SHP77 (cell line): Measurements from ENCODE around the gene OXNAD1.
"Not testable (repeated sequence)": the region's sequence is repeated elsewhere in the genome, so short reads cannot be mapped to it uniquely, and the experiment has no call there.

Experiments
- DNase-seq, 2 experiments: peaks; one replicate each; lab custom pipeline; 2025; lab: John Stamatoyannopoulos, UW

The OXNAD1 gene

DNA sequence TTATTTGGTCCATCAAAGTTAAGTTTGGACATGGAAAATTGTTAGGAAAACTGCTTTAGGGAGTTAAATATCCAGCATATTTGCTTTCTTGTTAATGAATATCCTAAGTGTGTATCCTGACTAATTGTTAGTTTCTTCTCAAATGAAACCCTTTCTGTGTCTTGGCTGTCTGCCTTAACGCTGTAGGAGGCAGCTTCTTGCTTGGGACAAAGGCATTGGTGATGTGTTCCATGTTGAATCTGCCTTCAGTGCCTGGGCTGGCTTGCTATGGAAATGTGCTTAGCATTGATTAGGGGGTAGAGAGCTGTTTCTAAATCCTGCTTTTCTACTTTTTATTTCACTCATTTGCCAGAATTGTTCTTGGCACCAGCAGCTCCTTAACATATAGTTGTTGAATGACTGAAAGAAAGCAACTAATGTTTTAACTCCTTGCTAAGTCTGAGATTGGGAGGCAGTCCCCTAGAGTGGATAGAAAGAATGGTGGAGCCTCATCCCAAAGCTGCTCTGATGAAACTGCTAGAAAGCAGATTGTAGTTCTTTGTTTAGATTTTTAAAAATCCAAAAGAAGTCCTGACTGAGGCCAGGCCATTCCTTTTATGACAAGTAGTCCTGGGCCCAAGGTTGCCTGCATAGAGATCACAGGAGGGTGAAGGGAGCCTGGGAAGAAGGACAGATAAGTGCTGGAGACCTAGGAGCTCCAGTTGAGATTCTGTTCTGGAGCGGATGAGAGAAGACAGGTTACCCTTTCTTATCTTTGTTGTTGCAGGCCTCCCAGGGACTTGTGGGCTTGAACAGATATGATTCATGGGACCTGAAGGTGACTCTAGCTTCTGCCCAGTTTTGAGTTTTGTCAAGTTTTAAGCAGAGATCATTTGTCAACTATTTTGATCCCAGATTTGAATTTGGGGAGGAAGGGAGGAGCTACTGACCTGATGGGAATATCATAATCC lies 39.3 kb downstream of the OXNAD1 start:
- DNase-seq, result no peak

DNA sequence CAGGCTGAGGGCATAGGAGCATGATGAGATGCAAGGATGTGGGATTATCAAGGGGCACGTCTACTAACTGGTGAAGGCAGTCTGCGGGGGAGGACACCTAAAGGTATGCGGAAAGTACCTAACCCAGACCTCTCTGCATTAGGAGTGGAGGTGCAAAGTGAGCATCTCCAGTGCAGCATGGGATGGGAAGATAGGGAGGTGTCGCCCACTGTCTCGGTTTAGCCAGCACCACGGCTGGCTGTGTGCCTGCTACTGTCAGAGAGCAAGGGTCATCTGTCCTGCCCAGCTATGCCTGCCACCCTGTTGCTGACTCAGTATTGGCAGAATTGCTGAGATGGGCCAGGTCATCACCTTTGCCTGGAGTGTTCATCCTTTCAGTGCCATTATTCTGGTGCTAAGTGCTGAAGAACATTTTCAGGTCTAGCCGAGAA lies 40.1 kb downstream of the OXNAD1 start:
- DNase-seq, result no peak

DNA sequence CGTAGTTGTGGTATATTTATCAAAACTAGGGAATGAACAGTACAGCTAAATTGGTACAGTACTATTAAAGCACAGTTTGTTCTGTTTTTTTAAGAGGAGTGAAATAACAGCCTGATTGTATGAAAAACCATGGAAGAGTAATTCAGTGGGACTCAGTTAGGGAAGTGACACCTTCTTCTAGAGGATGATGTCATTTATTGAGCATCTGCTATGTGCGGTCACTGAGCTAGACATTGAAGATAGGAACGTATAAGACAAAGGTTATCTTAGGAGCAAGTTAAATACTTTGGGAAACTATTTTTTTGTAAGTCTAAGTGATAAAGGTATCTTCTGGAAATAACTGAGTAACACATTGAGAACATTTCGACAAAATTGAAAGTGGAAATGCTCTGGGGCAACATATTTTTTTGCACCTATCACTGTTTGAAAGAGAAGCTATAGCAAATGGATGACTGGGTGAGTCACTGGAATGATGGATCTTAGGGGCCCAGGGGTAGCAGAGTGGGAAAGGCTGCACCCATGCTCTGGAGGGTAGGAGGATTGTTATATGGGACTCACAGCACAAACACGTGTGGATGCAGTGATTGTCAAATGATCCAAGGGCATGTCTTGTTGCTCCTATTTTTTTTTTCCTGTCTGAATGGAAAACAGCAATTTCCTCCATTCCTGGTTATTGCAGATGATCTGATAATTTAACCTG lies 43.0 kb downstream of the OXNAD1 start:
- DNase-seq, result no peak

DNA sequence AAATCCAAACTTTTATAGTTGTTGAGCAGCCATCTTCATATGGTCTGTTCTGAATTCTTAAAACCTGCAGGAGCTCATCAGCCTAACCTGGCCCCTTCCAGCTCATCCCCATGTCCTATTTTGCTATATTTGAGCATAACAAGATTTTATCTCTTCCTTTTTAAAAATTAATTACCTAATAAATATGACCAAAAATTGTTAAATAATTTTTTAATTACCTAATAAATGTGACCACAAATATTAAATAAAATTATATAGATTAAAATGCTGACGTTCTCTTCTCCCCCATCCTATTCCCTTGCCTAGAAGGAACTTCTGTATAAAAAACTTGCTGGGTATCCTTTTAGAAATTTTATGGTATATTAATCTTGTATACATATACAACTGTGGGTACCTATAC lies 43.7 kb downstream of the OXNAD1 start:
- no peak for DNase-seq

DNA sequence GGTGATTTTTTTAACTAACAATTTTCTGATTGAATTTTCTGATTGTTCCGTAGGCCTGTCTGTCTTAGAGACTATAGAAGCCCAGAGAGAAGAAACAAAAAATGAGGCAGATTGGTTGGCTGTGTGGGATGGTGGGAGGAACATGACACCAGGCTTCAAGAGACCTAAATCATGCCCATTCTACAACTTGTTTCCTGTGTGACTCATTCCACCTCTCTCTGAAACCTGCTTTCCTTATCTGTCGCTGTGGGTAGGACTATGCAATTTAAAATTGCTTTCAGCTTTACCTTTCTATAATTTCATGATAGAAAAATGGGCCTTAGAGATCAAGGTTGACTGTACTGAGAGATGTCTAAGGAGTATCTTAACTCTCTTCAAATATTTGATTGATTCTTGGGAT lies 44.5 kb downstream of the OXNAD1 start:
- no peak for DNase-seq

DNA sequence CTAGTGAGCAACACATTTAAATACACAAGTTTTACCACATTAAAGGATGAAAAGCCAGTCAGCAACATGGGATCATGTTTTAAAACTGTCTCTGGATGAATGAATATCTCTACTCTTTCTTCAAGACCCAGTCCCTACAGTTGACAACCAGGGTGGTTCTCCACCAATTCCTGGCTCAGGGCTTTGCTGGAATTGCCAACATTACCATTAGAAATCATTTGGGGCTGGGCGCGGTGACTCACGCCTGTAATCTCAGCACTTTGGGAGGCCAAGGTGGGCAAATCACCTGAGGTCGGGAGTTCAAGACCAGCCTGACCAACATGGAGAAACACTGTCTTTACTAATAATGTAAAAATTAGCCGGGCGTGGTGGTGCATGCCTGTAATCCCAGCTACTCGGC lies 45.5 kb downstream of the OXNAD1 start:
- DNase-seq, result not testable (repeated sequence)

DNA sequence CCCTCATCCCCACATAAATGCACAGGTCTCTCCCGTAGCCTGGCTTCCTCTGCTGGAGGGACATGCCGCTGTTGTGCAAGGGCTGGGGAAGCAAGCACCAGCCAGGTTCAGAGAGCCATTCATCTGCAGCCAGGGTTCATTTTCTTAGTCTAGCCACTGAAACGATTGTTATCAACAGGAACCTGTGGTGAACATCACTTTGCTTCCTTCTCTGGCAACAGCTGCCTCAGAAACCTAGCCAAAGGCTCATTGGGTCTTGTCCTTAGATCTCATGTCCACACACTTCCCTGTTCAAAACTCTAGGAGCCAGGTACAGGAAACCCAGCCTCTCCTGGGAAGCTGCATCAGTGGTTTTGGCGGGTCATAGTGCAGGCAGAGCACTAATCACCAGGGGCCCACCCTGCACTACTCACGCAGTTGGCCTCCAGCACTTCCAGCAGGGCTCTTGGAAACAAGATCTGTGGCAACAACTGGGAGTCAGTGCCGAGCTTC lies 47.0 kb downstream of the OXNAD1 start:
- no peak for DNase-seq

DNA sequence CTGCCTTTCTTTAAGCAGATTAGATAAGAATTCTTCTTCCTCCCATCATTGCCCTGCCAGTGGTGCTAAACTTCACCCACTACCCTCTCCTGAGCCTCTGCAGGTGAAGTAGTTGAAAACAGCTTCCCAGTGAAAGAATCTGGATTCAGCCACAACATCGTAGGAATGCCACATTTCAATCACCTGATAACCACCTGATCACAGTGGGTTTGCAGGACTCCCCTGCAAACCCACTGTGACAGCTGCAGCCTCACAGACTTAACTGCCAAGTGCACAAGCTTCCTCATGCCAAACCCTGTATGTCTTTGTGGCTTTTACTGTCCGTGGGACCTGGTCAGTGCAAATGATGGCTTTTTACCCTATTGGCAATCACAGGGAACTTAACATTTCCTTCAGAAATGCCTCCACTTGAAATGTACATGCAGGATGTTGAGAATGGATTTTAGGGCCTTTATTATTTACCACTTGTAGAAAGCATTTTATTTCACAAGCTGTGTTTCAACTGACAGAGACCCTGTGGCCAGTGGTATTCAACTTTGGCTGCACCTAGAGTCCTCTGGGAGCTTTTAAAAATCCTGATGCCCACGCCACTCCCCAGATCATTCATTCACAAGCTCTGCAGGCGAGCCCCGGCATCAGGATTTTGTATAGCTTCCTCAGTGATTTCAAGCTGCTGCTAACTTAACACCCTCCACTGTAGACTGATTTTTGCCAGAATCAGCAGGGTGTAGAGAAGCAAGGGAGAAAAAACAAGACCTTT lies 49.1 kb downstream of the OXNAD1 start:
- DNase-seq, result no peak

DNA sequence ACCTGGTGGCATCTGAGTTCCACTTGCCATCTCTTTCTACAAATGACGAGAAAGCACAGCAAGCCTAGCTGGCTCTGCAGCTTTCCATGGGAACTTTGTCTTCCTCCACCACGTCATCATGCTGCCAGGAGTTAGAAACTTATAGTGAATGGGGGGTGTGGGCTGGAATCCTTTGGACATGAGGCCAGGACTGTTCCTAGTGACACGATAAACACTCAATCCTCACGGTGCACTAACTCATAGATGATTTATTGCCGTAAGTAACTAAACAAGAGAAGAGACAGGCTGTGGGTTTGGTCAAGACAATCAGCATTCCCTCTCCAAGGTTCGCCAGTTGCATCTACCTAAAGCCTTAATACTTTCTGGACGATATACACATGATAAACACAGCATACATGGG lies 50.6 kb downstream of the OXNAD1 start:
- DNase-seq, result no peak

DNA sequence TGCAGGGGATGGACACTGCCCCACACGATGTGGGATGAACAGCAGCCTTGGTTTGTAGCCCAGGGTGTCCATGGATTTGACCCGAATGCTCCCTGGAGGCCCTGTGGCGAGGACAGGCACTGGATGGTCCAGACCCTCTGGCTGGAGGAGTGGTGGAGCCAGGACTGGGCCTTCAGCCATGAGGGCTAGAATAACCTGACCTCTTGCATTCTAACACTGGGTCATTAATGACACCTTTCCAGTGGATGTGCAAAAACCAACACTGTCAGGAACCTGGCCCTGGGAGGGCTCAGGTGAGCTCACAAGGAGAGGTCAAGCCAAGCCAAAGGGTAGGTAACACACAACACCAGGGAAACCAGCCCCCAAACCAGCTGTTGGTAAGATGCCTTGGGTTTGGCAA lies 51.4 kb downstream of the OXNAD1 start:
- no peak for DNase-seq

DNA sequence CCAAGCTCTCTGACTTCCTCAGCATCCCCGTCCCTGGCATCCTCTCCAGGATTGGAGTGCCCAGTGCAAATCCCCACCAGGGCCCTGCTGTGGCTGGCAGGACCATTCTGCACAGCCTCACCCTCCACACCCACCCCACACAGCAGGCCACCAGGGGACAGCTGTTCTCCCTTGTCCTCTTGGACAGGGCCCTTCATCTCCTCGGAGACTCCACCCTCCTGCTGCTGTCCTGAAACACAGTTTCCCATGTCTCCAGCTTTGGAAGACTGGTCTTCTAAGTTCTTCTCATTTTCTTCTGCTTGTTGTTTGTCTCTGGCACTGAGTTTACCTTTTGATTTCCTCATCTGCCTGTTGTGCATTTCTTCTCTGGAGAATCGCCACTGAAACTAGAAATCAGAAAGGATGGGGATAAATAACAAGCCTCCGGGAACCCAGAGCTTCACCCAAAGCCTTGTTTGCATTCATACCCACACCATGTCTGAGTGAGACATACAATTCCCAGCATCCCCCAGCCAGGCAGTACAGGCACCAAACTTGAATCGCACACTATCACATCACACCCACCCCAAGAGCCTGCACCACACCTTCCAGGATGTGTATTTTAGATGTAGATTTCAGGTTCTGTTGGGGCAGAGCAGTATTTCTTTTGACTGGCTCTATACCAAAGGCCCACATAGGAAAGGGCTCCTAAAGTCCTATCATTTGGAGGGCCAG lies 52.0 kb downstream of the OXNAD1 start:
- DNase-seq, result no peak

DNA sequence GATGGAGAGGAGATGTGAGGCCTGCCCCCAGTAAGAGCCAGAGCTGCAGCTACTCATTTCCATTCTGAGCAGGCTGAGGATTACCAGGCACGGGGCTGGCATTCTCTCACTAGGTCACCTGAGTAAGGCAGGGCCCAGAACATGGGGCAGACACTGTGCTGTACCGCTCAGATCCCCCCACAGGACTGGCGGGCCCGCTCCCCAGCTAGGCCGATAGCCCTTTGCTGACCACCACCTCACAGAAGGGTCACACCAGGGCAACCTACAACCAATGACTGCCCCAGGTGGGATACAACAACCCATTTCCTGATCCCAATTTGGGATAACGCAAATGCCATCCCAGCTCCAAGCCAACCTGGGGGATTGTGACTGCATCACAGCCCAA lies 52.5 kb downstream of the OXNAD1 start:
- no peak for DNase-seq

DNA sequence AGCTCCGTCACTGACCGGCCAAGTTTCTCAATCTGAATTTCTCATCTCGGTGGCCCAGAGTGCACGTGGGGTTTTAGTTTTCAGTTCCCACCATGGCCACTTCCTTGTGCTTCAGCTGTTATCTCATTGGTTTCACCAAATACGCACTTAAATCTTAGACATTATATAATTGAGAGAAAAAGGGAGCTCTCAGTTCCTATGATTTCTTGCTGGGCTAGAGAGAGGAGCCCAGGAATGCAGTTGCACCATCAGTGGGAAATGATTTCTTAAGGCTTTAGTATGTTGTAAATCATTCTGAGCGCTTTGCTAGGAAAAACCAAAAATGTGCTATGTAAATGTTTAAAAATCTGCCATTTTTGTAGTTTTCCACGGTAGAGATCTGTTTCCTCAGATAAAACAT lies 53.2 kb downstream of the OXNAD1 start:
- no peak for DNase-seq

DNA sequence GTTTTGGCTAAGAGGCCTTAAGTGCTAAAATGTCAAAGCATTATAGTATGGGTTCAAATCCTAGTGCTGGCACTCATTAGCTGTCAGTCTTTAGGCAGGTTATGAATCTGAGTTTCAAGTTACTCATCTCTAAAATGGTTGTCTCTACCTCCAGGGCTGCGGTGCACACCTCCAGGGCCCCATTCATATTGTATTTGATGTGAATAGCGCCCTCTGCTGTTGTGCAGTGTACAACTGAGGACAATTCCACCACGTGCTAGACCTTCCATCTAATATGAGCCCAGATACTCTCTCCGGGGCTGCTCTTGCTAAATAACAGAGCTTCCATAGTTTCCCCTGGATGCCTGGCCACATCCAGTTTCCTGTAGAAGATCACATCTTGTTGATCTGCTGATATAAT lies 54.3 kb downstream of the OXNAD1 start:
- peak; percentile 5 to 25 for DNase-seq

DNA sequence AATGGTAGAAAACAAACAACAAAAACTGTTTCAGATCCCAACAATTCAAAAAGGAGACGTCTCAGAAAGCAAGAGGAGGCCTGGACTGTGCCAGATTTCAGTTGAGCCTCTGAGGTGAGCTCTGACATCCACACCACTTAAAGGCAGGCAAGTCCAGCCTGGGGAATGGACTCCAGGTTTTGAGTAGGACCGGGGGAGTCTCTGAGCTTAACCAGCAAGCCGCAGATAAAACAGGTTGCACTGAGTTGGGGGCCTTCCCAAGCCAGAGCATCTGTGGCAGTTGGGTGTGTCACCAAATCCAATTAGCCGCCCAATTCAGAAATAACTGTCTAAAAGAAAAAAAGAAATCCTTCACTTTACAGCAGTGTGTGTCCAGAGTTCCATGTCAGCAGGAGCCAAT lies 54.7 kb downstream of the OXNAD1 start:
- DNase-seq, result no peak

DNA sequence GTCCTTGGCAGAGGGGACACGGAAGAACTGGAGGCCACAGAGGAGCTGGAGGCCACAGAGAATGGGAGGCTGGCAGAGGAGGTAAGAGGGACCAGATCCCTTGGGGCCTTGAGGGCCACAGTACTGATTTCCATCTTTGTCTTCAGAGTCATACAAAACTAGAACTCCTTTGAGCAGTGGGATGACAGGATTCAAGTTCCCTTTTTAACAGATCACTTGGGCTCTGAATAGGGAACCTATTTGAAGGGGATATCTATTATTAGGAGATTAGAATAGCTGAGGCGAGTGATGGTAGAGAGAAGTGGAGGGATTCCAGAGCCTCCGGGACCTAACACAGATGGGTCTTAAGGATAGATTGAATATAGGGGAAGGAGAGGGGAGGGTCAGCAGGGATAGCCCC lies 55.7 kb downstream of the OXNAD1 start:
- no peak for DNase-seq

DNA sequence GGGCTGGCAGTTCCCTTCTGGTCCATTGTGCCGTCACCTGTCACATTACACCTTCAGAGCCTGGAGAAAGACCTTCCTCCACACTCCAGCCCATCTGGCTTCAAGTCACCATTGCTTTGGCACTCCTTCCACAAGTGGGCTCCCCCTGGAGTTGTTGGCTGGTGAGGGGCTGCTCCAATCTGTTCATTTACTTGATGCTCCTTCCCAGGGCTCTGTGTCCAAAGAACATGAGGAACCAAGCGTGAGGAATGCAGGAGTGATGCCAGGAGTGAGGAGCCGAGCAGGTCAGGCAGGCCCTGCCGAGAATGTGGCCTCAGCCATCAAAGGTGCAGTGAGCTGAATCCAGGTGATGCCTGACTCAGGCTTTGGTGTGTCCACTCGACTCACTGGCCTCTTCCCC lies 57.2 kb downstream of the OXNAD1 start:
- no peak for DNase-seq

DNA sequence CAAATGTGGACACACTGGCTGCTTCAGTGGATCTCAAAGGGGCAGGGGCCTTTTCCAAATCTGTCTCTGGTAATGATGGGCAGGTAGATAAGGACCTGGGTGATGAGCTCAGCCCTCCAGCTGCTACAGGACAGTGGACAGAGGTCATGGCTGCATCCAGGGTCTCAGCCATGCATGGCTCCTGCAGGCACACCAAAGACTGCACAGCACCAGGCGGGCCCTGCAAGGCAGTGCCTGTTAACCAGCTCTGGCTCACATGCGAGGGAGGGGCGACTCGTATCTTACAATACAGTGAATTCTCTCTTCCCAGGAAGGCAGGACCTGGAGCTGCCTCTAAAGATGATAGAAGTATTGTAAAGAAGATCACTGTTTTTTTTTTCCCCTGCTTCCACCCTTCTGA lies 58.7 kb downstream of the OXNAD1 start:
- DNase-seq, result no peak

DNA sequence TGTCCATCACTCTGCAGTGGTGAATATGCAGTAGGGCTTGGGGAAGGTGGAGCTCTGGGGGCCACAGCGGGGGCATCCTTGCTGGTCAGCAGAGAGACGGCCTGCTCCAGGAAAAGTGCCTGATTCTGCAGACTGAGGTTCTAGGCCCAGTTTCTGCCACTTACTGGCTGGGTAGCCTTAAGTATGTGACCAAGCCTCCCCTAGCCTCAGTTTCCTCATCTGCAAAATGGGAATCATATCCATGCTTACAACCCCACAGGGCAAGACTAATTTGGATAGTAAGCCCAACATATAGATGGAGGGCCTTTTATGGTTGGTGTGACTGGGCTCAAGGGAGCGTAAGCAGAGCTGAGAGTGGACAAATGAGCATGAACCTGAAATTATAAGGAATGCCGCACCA lies 60.8 kb downstream of the OXNAD1 start:
- DNase-seq, result no peak

DNA sequence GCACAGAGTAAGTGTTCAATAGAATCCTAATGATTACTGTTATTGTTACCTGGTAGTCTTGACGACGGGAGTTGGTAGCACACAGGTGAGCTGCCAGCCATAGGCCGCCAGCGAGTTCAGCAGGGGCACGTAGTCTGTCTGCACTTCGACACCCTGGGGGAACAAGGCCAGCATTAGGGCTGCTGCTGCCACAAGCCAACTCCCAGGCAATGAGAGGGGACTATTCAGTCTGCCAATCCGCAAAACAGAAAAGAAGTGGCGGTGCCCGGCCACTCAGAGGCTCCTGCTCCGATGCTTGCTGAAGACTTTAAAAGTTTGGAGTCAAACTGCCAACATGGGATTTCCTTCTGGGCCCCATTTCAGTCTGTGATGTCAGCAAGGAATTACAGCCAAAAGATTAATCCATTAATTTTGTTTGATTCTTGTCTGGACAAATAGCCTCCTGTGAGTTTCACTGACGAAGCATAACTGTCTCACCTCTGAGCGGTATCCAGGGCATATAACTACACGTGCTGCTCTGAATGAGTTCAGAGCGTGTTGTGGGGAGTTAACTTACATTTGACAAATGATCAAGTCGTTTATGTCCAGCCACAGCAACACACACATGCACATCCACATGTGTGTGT lies 61.8 kb downstream of the OXNAD1 start:
- DNase-seq, result no peak

DNA sequence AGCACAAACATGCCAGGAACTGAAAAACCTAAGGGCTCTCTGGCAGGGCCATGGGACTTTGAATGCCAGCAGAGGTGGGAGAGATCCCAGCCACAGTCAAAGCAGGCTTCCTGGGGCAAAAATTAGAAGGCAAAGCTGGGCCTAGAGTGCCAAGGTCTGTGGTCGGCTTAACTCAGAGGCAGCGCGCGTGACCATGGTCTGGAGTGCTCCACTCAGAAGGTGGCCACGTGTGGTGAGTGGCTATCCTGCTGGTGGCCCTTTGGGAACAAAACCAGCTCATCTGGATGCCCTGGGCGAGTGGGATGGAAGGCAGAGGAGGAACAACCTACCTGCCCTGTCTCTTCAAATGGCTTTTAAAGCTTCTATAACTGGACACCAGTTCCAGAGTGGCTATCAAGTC lies 63.1 kb downstream of the OXNAD1 start:
- no peak for DNase-seq
